PC-9 (cell line): ENCODE results near the gene ENKUR. TPM values are rescaled to one million over a fixed set of nuclear protein-coding genes. Genes with fewer than 3 reads are reported as not detected.
A peak's percentile ranks its signal among the peaks of the same experiment; 100 is the strongest.

Experiments used
- BruUV-seq: library from RNA; stranded (reverse); fragments of 400-500 nt; replicated peaks from 2 replicates; lab custom pipeline; 2021; lab: Mats Ljungman, UMichigan
- CTCF ChIA-PET: fragments of 300-600 bp; sonication (Branson Sonifier 250); formaldehyde crosslinking; loops from one replicate; lab custom pipeline; 2022; ENCODE audit warnings: antibody characterized with exemption; lab: Charles Lee
- POLR2A ChIA-PET: fragments of 300-600 bp; sonication (Branson Sonifier 250); formaldehyde crosslinking; loops from one replicate; lab custom pipeline; 2022; ENCODE audit warnings: antibody characterized with exemption; ENCODE audit not compliant: unreplicated experiment; lab: Charles Lee
- DNase-seq, 2 experiments: peaks; one replicate each; pipeline versions ENCODE4 v3.0.0 to v3.0.0-alpha.2; 2015 to 2022; ENCODE audit warnings: mixed read lengths in 1 of 2
- H2AFZ ChIP-seq: fragments of 200-600 bp; sonication (generic); 2 replicates; pipeline ENCODE4 v1.8.1; 2017; ENCODE audit warnings: antibody characterized with exemption
- H3F3A ChIP-seq: fragments of 200-600 bp; sonication (generic); 2 replicates; pipeline ENCODE4 v1.8.1; 2017; ENCODE audit warnings: antibody characterized with exemption, mild to moderate bottlenecking, low read depth; ENCODE audit not compliant: insufficient read depth
- H3K27ac ChIP-seq: fragments of 200-600 bp; sonication (generic); 2 replicates; pipeline ENCODE4 v1.6.1; 2016; ENCODE audit warnings: mixed run types
- H3K27me3 ChIP-seq: fragments of 200-600 bp; sonication (generic); 2 replicates; pipeline ENCODE4 v1.6.1; 2016; ENCODE audit warnings: low read depth, mixed run types; ENCODE audit not compliant: insufficient read depth
- H3K36me3 ChIP-seq: fragments of 200-600 bp; sonication (generic); 2 replicates; pipeline ENCODE4 v1.6.1; 2016; ENCODE audit warnings: low read depth, mixed run types
- H3K4me1 ChIP-seq: fragments of 200-600 bp; sonication (generic); replicated peaks from 2 replicates; pipeline ENCODE4 v1.6.1; 2016; ENCODE audit warnings: mixed run types; ENCODE audit not compliant: insufficient read depth
- H3K4me2 ChIP-seq: fragments of 200-600 bp; sonication (generic); 2 replicates; pipeline ENCODE4 v1.6.1; 2017; ENCODE audit warnings: mixed run types
- H3K4me3 ChIP-seq: fragments of 200-600 bp; sonication (generic); 2 replicates; pipeline ENCODE4 v1.6.1; 2016; ENCODE audit warnings: mixed run types
- H3K79me2 ChIP-seq: fragments of 200-600 bp; sonication (generic); 2 replicates; pipeline ENCODE4 v1.6.1; 2017; ENCODE audit warnings: low read depth, mixed run types
- H3K9me2 ChIP-seq: fragments of 200-600 bp; sonication (generic); 2 replicates; pipeline ENCODE4 v1.8.1; 2017; ENCODE audit warnings: mild to moderate bottlenecking; ENCODE audit not compliant: insufficient read depth
- H3K9me3 ChIP-seq: fragments of 200-600 bp; sonication (generic); 2 replicates; pipeline ENCODE4 v1.8.1; 2016; ENCODE audit warnings: low read depth; ENCODE audit not compliant: insufficient read depth
- H4K20me1 ChIP-seq: fragments of 200-600 bp; sonication (generic); 2 replicates; pipeline ENCODE4 v1.8.1; 2017; ENCODE audit not compliant: insufficient read depth
- CTCF ChIP-seq: fragments of 200-600 bp; sonication (generic); conservative IDR thresholded peaks from 2 replicates; pipeline ENCODE4 v1.6.1; 2017; ENCODE audit warnings: mixed run types, antibody characterized with exemption, mild to moderate bottlenecking, moderate library complexity
- EZH2 ChIP-seq: fragments of 200-600 bp; sonication (generic); IDR thresholded peaks from 2 replicates; pipeline ENCODE4 v1.8.0; 2017; ENCODE audit warnings: antibody characterized with exemption, low read depth
- intact Hi-C: fragments of 100-400 bp; cut with micrococcal nuclease; formaldehyde crosslinking; loops from one replicate; pipeline ENCODE4 v1.10.0; 2022; ENCODE audit not compliant: unreplicated experiment
- total RNA-seq: library from RNA; stranded (reverse); gene quantifications from 2 replicates; pipeline ENCODE4 v1.2.3, GENCODE V29; 2021

The ENKUR gene
- total RNA-seq, 1 experiment from 2014 or later = 1.0 TPM

DNA sequence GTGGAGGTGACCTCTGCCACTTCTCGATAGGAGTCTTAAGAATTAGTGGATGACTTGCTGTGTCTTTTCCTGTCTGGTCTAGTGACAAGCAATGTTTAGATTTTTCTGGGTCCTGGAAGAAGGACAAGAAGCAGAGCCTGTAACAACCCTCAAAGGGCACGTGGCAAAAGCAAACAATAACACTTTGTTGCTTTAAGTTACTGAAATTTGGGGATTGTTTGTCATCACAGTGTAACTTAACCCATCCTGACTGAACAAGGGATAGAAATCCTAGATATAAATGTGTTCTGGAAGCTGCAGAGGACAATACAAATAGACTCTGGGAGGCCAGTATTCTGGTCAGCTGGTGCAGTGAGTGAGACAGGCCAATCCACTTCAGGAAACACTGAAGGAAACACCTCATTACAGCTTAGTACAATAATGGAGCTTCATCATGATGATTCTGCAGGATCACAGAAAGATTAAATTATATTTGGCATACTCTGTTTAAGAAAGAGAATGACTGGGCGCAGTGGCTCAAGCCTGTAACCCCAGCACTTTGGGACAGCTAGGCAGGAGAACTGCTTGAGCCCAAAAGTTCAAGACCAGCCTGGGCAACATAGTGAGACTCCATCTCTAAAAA, 23.3 kb downstream of the ENKUR start:
- Histone ChIP-seq H3K27ac (no peak overlapping the region), H3K4me2 (no peak overlapping the region), H2AFZ (no peak overlapping the region), H3K4me3 (no peak overlapping the region), H3K36me3 (no peaks in the 10 kb centered on the region), H3K4me1 (no peaks in the 10 kb centered on the region), H4K20me1 (no peaks in the 10 kb centered on the region), H3K79me2 (no peaks in the 10 kb centered on the region), H3F3A (no peaks in the 10 kb centered on the region), H3K9me3 (no peaks in the 10 kb centered on the region), H3K27me3 (no peaks in the 10 kb centered on the region), H3K9me2 (no peaks in the 10 kb centered on the region)
- ChIA-PET POLR2A (no interaction called here), CTCF (no interaction called here)
- TF ChIP-seq CTCF (no peak), EZH2 (no peak)
- no TSS peak for BruUV-seq
- intact Hi-C loops = no loop called here
- no peak for DNase-seq

GRCh38 chr10:24991298-24991697, 24.7 kb downstream of the ENKUR start:
- no peak for DNase-seq
- Histone ChIP-seq H3K36me3 (no peaks in the 10 kb centered on the region), H3F3A (no peaks in the 10 kb centered on the region), H3K4me2 (no peak overlapping the region), H3K4me3 (no peak overlapping the region), H3K9me3 (no peaks in the 10 kb centered on the region), H3K9me2 (no peaks in the 10 kb centered on the region), H3K79me2 (no peaks in the 10 kb centered on the region), H4K20me1 (no peaks in the 10 kb centered on the region), H3K4me1 (no peaks in the 10 kb centered on the region), H2AFZ (no peak overlapping the region), H3K27me3 (no peaks in the 10 kb centered on the region), H3K27ac (no peak overlapping the region)
- BruUV-seq = no TSS peak
- CTCF ChIA-PET = no interaction called here
- POLR2A ChIA-PET = no interaction called here
- intact Hi-C loops = no loop called here
- TF ChIP-seq EZH2 = no peak
- TF ChIP-seq CTCF = no peak

GRCh38 chr10:24989867-24990266, 26.1 kb downstream of the ENKUR start:
- POLR2A ChIA-PET = interaction anchor here (0.6 to 0.7 kb wide), 3 partner anchors 38 to 284 kb away, joined by 3 to 6 read pairs (median 3); no protein-coding TSS in a partner anchor
- no peak overlapping the region for H3K4me2 ChIP-seq

More at GRCh38 chr10:24989867-24990266, 26.1 kb downstream of the ENKUR start:
- BruUV-seq = no TSS peak
- no peak overlapping the region for H2AFZ ChIP-seq
- no peak overlapping the region for H3K27ac ChIP-seq
- H3K27me3 ChIP-seq = no peaks in the 10 kb centered on the region
- intact Hi-C loops = loop anchor here (1.0 kb wide), 2 partner anchors 91 to 347 kb away; no protein-coding TSS in a partner anchor
- H3K4me1 ChIP-seq = no peaks in the 10 kb centered on the region
- TF ChIP-seq EZH2 (no peak), CTCF (peak; percentile 43; the same call in 1 of the 2 replicates)
- no peaks in the 10 kb centered on the region for H3K79me2 ChIP-seq
- H3K36me3 ChIP-seq = no peaks in the 10 kb centered on the region
- no peaks in the 10 kb centered on the region for H3K9me2 ChIP-seq
- H3F3A ChIP-seq = no peaks in the 10 kb centered on the region
- H3K9me3 ChIP-seq = no peaks in the 10 kb centered on the region
- CTCF ChIA-PET = interaction anchor here (0.7 kb wide), 2 partner anchors 91 to 324 kb away, joined by 3 to 4 read pairs; no protein-coding TSS in a partner anchor
- H3K4me3 ChIP-seq = no peak overlapping the region
- H4K20me1 ChIP-seq = no peaks in the 10 kb centered on the region
- no peak for DNase-seq
